ENCODE data around the gene C16orf74. TPM values are rescaled to one million over a fixed set of nuclear protein-coding genes. Genes with fewer than 3 reads are reported as not detected.

The C16orf74 gene
- total and polyA plus RNA-seq, 2 of the 13 experiments (the other 11 are each of a cell fraction or from before 2014, with no cell fraction given) = 0.13 to 0.29 TPM

- TF ChIP-seq ATF6 (CRISPR knock-in tag; conservative IDR thresholded peaks at IDR 0.05) = no peak
- no peak for TF ChIP-seq PHB2 (IDR thresholded peaks at IDR 0.05; ENCODE audit: partially characterized antibody)
- TF ChIP-seq NFIB (CRISPR knock-in tag; IDR thresholded peaks at IDR 0.05; ENCODE audit: borderline replicate concordance) = 0 out of 2 replicates have a peak, but pooled peaks have one; percentile 85
- TF ChIP-seq HHEX (CRISPR knock-in tag; IDR thresholded peaks at IDR 0.05) = no peak
- TF ChIP-seq ZNF256 (CRISPR knock-in tag; conservative IDR thresholded peaks at IDR 0.05) = 0 out of 2 replicates have a peak, but pooled peaks have one; percentile 38
- peak; percentile 13; the same call in 1 of the 2 replicates for TF ChIP-seq ZNF589 (CRISPR knock-in tag; conservative IDR thresholded peaks at IDR 0.05)
- no peak for TF ChIP-seq ARNT (IDR thresholded peaks at IDR 0.05)
- 0 out of 2 replicates have a peak, but pooled peaks have one; percentile 36 for TF ChIP-seq ZNF260 (CRISPR knock-in tag; IDR thresholded peaks at IDR 0.05; ENCODE audit: borderline replicate concordance, low read depth)
- no peak for TF ChIP-seq RBAK (CRISPR knock-in tag; IDR thresholded peaks at IDR 0.05)
- TF ChIP-seq FOXA3 (CRISPR knock-in tag; IDR thresholded peaks at IDR 0.05) = peak; percentile 64
- TF ChIP-seq LBX2 (CRISPR knock-in tag; IDR thresholded peaks at IDR 0.05; ENCODE audit: borderline replicate concordance) = 0 out of 2 replicates have a peak, but pooled peaks have one; percentile 16
- TF ChIP-seq CERS6 (CRISPR knock-in tag; IDR thresholded peaks at IDR 0.05) = peak; percentile 19; the same call in 1 of the 2 replicates
- no peak for TF ChIP-seq NFE2 (CRISPR knock-in tag; IDR thresholded peaks at IDR 0.05)
- no peak for TF ChIP-seq ZFP36L2 (CRISPR knock-in tag; IDR thresholded peaks at IDR 0.05)
- TF ChIP-seq ATM (IDR thresholded peaks at IDR 0.05; ENCODE audit: borderline replicate concordance) = no peak
- no peak; the same call in 1 of the 2 replicates for TF ChIP-seq TIGD3 (CRISPR knock-in tag; IDR thresholded peaks at IDR 0.05; ENCODE audit: borderline replicate concordance)
- peak; percentile 53 for TF ChIP-seq SKI (IDR thresholded peaks at IDR 0.05; ENCODE audit: partially characterized antibody)
- TF ChIP-seq CREB1 (IDR thresholded peaks at IDR 0.05) = peak; percentile 89
- peak; percentile 68 for TF ChIP-seq CREB1 (CRISPR knock-in tag; IDR thresholded peaks at IDR 0.05)
- peak; percentile 73; the same call in 1 of the 2 replicates for TF ChIP-seq TFDP1 (CRISPR knock-in tag; IDR thresholded peaks at IDR 0.05; ENCODE audit: borderline replicate concordance)
- no peak for TF ChIP-seq FOXP1 (IDR thresholded peaks at IDR 0.05)
- no peak; the same call in 1 of the 2 replicates for TF ChIP-seq FOXP1 (CRISPR knock-in tag; IDR thresholded peaks at IDR 0.05)
- peak; percentile 66; the same call in 1 of the 2 replicates for TF ChIP-seq WIZ (CRISPR knock-in tag; IDR thresholded peaks at IDR 0.05)
- 0 out of 2 replicates have a peak, but pooled peaks have one; percentile 28 for TF ChIP-seq ZNF34 (CRISPR knock-in tag; IDR thresholded peaks at IDR 0.05; ENCODE audit: borderline replicate concordance)
These were observed 48.8 kb upstream of the C16orf74 start, which contains the start of the genes COX4I1 and EMC8 (continued) for GRCh38 chr16:85799497-85800320.
